Retinal pigment epithelial cell (primary cell): ENCODE data around the gene MEGF6.

ENCODE experiments used
- DNase-seq: peaks from one replicate; pipeline ENCODE4 v3.0.0-alpha.2; 2010; ENCODE audit warnings: low read depth
- H3K4me3 ChIP-seq: 2 replicates; pipeline ENCODE4 v1.5.1; 2011; ENCODE audit warnings: mild to moderate bottlenecking, low read length, control low read depth, moderate library complexity
- TF ChIP-seq, protein P1 (sequence below): conservative IDR thresholded peaks from 2 replicates; pipeline ENCODE4 v1.5.1; 2011; ENCODE audit warnings: low read depth, low read length, control low read depth, inconsistent platforms

MEGF6 gene

GRCh38 chr1:3539707-3540425, 71.4 kb downstream of the MEGF6 start:
- H3K4me3 ChIP-seq, result no peak overlapping the region
- TF ChIP-seq, protein P1, sequence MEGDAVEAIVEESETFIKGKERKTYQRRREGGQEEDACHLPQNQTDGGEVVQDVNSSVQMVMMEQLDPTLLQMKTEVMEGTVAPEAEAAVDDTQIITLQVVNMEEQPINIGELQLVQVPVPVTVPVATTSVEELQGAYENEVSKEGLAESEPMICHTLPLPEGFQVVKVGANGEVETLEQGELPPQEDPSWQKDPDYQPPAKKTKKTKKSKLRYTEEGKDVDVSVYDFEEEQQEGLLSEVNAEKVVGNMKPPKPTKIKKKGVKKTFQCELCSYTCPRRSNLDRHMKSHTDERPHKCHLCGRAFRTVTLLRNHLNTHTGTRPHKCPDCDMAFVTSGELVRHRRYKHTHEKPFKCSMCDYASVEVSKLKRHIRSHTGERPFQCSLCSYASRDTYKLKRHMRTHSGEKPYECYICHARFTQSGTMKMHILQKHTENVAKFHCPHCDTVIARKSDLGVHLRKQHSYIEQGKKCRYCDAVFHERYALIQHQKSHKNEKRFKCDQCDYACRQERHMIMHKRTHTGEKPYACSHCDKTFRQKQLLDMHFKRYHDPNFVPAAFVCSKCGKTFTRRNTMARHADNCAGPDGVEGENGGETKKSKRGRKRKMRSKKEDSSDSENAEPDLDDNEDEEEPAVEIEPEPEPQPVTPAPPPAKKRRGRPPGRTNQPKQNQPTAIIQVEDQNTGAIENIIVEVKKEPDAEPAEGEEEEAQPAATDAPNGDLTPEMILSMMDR, result no peak
- DNase-seq, result no peak

GRCh38 chr1:3537359-3537758, 73.9 kb downstream of the MEGF6 start:
- TF ChIP-seq, protein P1, result no peak
- no peak for DNase-seq
- H3K4me3 ChIP-seq, result no peak overlapping the region

GRCh38 chr1:3536420-3537195, 74.7 kb downstream of the MEGF6 start:
- DNase-seq, result no peak
- no peak overlapping the region for H3K4me3 ChIP-seq
- TF ChIP-seq, protein P1, result no peak

GRCh38 chr1:3535732-3536131, 75.6 kb downstream of the MEGF6 start:
- H3K4me3 ChIP-seq, result no peak overlapping the region
- TF ChIP-seq, protein P1, result no peak
- no peak for DNase-seq

GRCh38 chr1:3534803-3535637, 76.3 kb downstream of the MEGF6 start:
- no peak overlapping the region for H3K4me3 ChIP-seq
- TF ChIP-seq, protein P1, result no peak
- no peak for DNase-seq

GRCh38 chr1:3533067-3534048, 78.0 kb downstream of the MEGF6 start:
- TF ChIP-seq, protein P1, result no peak
- no peak for DNase-seq

More at GRCh38 chr1:3533067-3534048, 78.0 kb downstream of the MEGF6 start:
- no peak overlapping the region for H3K4me3 ChIP-seq
